ENCODE measurements around the gene LCE1D.

The LCE1D gene

DNA sequence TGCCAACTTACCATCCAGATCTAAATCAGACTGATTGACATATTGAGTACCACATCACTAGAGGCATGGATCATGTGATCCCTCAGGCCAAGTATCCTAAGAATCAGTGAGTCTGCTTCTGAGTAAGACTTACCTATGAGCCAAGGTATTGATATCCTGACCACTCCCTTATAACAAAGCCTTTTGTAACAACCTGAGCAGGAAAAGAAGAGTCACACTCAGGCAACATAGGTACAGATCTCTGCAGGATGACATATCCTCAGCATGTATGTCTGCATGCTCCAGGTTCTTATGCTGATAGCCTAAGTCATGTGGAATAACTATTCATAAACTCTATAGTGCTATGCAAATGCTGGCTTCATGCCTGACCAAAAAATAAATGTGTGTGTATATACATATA, 28.4 kb downstream of the LCE1D start:
- Histone ChIP-seq H3K14ac (ENCODE audit: low read length) (no peak overlapping the region), H3K79me1 (ENCODE audit: low read length) (no peaks in the 10 kb centered on the region), H4K8ac (ENCODE audit: low read depth, low read length) (no peak overlapping the region), H3K4me2 (ENCODE audit: low read length) (no peak overlapping the region), H3K27me3 (ENCODE audit: insufficient read depth, low read length) (no peaks in the 10 kb centered on the region), H4K91ac (ENCODE audit: low read depth, low read length) (no peak overlapping the region), H3K79me2 (ENCODE audit: control insufficient read depth, insufficient read depth, low read length, poor library complexity) (no peaks in the 10 kb centered on the region), H2BK5ac (ENCODE audit: low read depth, low read length, poor library complexity) (no peak overlapping the region), H4K12ac (ENCODE audit: low read depth, low read length) (no peak overlapping the region), H2BK12ac (ENCODE audit: low read length) (no peak overlapping the region), H3K23ac (ENCODE audit: low read length) (no peak overlapping the region), H3K36me3 (ENCODE audit: control insufficient read depth in 1 of 2, insufficient read depth in 2 of 2, low read length in 2 of 2) (no peaks in the 10 kb centered on the region), H2AFZ (ENCODE audit: insufficient read depth, low read length, poor library complexity) (no peak overlapping the region), H2AK5ac (ENCODE audit: low read length) (no peak overlapping the region), H3K9me3 (ENCODE audit: insufficient read depth, low read depth, low read length) (peaks cover 8% of the 10 kb centered on the region), H3K9ac (ENCODE audit: low read length) (no peak overlapping the region), H3K18ac (ENCODE audit: low read length) (no peak overlapping the region), H2BK120ac (ENCODE audit: insufficient read depth, low read length, poor library complexity) (no peak overlapping the region), H3K27ac (ENCODE audit: low read depth, low read length) (no peak overlapping the region), H3K4me3 (ENCODE audit: low read depth, low read length) (no peak overlapping the region), H3K4me1 (ENCODE audit: control insufficient read depth in 1 of 2, insufficient read depth in 2 of 2, low read length in 2 of 2) (no peaks in the 10 kb centered on the region), H3K4ac (ENCODE audit: low read depth, low read length) (no peak overlapping the region)
- no peak for DNase-seq

DNA sequence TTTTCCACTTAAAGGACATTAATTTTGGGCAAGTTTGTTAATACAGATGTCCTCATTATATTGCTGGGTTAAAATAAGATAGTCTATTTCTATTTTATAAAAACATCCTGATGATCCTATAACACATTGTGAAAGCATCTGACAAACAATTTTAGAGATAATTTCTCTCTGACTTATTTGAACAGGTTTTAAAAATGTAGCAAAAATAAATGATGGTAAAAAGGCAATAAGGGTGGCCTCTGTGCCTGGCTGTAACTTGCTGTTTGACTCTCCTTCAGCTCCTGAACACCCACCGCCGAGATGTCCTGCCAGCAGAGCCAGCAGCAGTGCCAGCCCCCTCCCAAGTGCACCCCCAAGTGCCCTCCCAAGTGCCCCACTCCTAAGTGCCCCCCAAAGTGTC, 30.7 kb downstream of the LCE1D start, which contains the start of gene LCE1A:
TSS of gene LCE1A (plus strand) at position 301 of the 400 bp plus-strand sequence. CDS start at position 301, 0 bp downstream.
- Histone ChIP-seq H4K91ac (ENCODE audit: low read depth, low read length) (no peak within 1 kb of the TSS), H3K18ac (ENCODE audit: low read length) (no peak within 1 kb of the TSS), H2BK5ac (ENCODE audit: low read depth, low read length, poor library complexity) (no peak within 1 kb of the TSS), H2BK12ac (ENCODE audit: low read length) (no peak within 1 kb of the TSS), H3K27ac (ENCODE audit: low read depth, low read length) (no peak within 1 kb of the TSS), H3K4me3 (ENCODE audit: low read depth, low read length) (no peak within 1 kb of the TSS), H3K36me3 (ENCODE audit: control insufficient read depth in 1 of 2, insufficient read depth in 2 of 2, low read length in 2 of 2) (no peaks in the 10 kb centered on the region), H4K8ac (ENCODE audit: low read depth, low read length) (no peak within 1 kb of the TSS), H3K23ac (ENCODE audit: low read length) (no peak within 1 kb of the TSS), H3K14ac (ENCODE audit: low read length) (no peak within 1 kb of the TSS), H3K4me2 (ENCODE audit: low read length) (no peak within 1 kb of the TSS), H2BK120ac (ENCODE audit: insufficient read depth, low read length, poor library complexity) (no peak within 1 kb of the TSS), H3K79me2 (ENCODE audit: control insufficient read depth, insufficient read depth, low read length, poor library complexity) (no peaks in the 10 kb centered on the region), H2AK5ac (ENCODE audit: low read length) (no peak within 1 kb of the TSS), H3K79me1 (ENCODE audit: low read length) (no peaks in the 10 kb centered on the region), H2AFZ (ENCODE audit: insufficient read depth, low read length, poor library complexity) (no peak within 1 kb of the TSS), H3K27me3 (ENCODE audit: insufficient read depth, low read length) (no peaks in the 10 kb centered on the region), H3K4ac (ENCODE audit: low read depth, low read length) (no peak within 1 kb of the TSS), H3K9me3 (ENCODE audit: insufficient read depth, low read depth, low read length) (peaks cover 10% of the 10 kb centered on the region), H3K9ac (ENCODE audit: low read length) (no peak within 1 kb of the TSS), H3K4me1 (ENCODE audit: control insufficient read depth in 1 of 2, insufficient read depth in 2 of 2, low read length in 2 of 2) (no peaks in the 10 kb centered on the region), H4K12ac (ENCODE audit: low read depth, low read length) (no peak within 1 kb of the TSS)
- no CpG with 5 or more reads among the region's 2 CpGs for WGBS (ENCODE audit: extremely low coverage, insufficient coverage, insufficient read length)
- DNase-seq = no peak

DNA sequence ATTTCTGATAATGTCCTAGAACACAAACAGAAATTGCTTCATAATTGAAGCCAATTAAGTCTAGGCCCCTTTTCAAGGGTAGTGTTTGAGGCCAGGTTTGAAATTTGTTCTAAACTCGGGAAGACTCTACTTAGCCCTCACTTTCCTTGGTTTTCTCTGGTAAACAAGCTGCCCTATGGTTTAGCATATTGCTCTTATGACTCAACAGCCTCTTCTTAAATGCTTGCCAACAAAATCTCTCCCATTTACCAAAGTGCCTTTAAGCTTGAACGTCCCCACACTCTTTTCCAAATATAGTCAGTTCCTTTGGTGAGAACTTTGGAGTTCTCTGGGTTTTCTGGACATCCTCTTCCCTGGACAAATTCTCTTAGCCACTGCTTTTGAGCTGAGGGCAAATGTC, 40.3 kb downstream of the LCE1D start:
- H4K91ac ChIP-seq (ENCODE audit: low read depth, low read length) = no peak overlapping the region
- no peak overlapping the region for H4K12ac ChIP-seq (ENCODE audit: low read depth, low read length)
- no peaks in the 10 kb centered on the region for H3K79me1 ChIP-seq (ENCODE audit: low read length)
- no peak overlapping the region for H2AK5ac ChIP-seq (ENCODE audit: low read length)
- H4K8ac ChIP-seq (ENCODE audit: low read depth, low read length) = no peak overlapping the region
- H3K4me3 ChIP-seq (ENCODE audit: low read depth, low read length) = no peak overlapping the region
- H3K18ac ChIP-seq (ENCODE audit: low read length) = no peak overlapping the region
- H3K36me3 ChIP-seq (ENCODE audit: control insufficient read depth in 1 of 2, insufficient read depth in 2 of 2, low read length in 2 of 2) = no peaks in the 10 kb centered on the region
- no peak overlapping the region for H2AFZ ChIP-seq (ENCODE audit: insufficient read depth, low read length, poor library complexity)
- no peak for DNase-seq
- no peak overlapping the region for H2BK5ac ChIP-seq (ENCODE audit: low read depth, low read length, poor library complexity)
- H3K4me1 ChIP-seq (ENCODE audit: control insufficient read depth in 1 of 2, insufficient read depth in 2 of 2, low read length in 2 of 2) = no peaks in the 10 kb centered on the region
- no peak overlapping the region for H2BK120ac ChIP-seq (ENCODE audit: insufficient read depth, low read length, poor library complexity)
- no peaks in the 10 kb centered on the region for H3K9me3 ChIP-seq (ENCODE audit: insufficient read depth, low read depth, low read length)
- no peak overlapping the region for H3K14ac ChIP-seq (ENCODE audit: low read length)
- H3K23ac ChIP-seq (ENCODE audit: low read length) = no peak overlapping the region
- H3K4me2 ChIP-seq (ENCODE audit: low read length) = no peak overlapping the region
- H3K27ac ChIP-seq (ENCODE audit: low read depth, low read length) = no peak overlapping the region
- no CpG with 5 or more reads among the region's 2 CpGs for WGBS (ENCODE audit: extremely low coverage, insufficient coverage, insufficient read length)
- H3K4ac ChIP-seq (ENCODE audit: low read depth, low read length) = no peak overlapping the region
- H3K9ac ChIP-seq (ENCODE audit: low read length) = no peak overlapping the region
- H3K27me3 ChIP-seq (ENCODE audit: insufficient read depth, low read length) = no peaks in the 10 kb centered on the region
- H3K79me2 ChIP-seq (ENCODE audit: control insufficient read depth, insufficient read depth, low read length, poor library complexity) = no peaks in the 10 kb centered on the region
- no peak overlapping the region for H2BK12ac ChIP-seq (ENCODE audit: low read length)

DNA sequence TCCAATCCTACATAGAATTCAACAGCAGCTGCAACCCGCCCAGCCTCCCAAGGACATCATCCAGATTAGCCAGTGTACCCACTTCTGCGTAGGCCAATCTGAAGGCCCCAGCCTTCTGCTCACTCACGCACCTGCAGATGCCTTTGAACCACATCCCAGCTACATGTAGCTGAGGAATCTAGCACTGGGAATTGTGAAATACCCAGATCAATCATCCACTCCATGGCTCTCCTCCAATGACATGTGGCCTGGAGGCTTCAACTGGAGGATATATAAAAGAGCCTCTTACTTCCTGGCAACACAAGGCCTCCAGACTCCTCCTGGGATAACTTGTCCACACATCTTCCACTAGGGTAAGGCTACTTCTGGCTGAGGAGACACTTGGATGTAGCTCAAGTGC, 46.0 kb downstream of the LCE1D start, which contains the start of gene LCE6A:
TSS of gene LCE6A (plus strand) at position 301 of the 400 bp plus-strand sequence. CDS start 665 bp downstream, outside the sequence.
- no peak within 1 kb of the TSS for H4K8ac ChIP-seq (ENCODE audit: low read depth, low read length)
- H3K4me1 ChIP-seq (ENCODE audit: control insufficient read depth in 1 of 2, insufficient read depth in 2 of 2, low read length in 2 of 2) = no peaks in the 10 kb centered on the region
- no peaks in the 10 kb centered on the region for H3K79me1 ChIP-seq (ENCODE audit: low read length)
- H3K9me3 ChIP-seq (ENCODE audit: insufficient read depth, low read depth, low read length) = peaks cover 11% of the 10 kb centered on the region
- no peak within 1 kb of the TSS for H3K9ac ChIP-seq (ENCODE audit: low read length)
- H2AK5ac ChIP-seq (ENCODE audit: low read length) = no peak within 1 kb of the TSS
- H3K4ac ChIP-seq (ENCODE audit: low read depth, low read length) = no peak within 1 kb of the TSS
- no peak within 1 kb of the TSS for H2BK5ac ChIP-seq (ENCODE audit: low read depth, low read length, poor library complexity)
- no peaks in the 10 kb centered on the region for H3K27me3 ChIP-seq (ENCODE audit: insufficient read depth, low read length)
- no peak within 1 kb of the TSS for H3K4me2 ChIP-seq (ENCODE audit: low read length)
- H3K79me2 ChIP-seq (ENCODE audit: control insufficient read depth, insufficient read depth, low read length, poor library complexity) = no peaks in the 10 kb centered on the region
- WGBS (ENCODE audit: extremely low coverage, insufficient coverage, insufficient read length) = no CpG with 5 or more reads among the region's 3 CpGs
- H2BK120ac ChIP-seq (ENCODE audit: insufficient read depth, low read length, poor library complexity) = no peak within 1 kb of the TSS
- H4K91ac ChIP-seq (ENCODE audit: low read depth, low read length) = no peak within 1 kb of the TSS
- H2AFZ ChIP-seq (ENCODE audit: insufficient read depth, low read length, poor library complexity) = no peak within 1 kb of the TSS
- H2BK12ac ChIP-seq (ENCODE audit: low read length) = no peak within 1 kb of the TSS
- no peak for DNase-seq
- no peak within 1 kb of the TSS for H4K12ac ChIP-seq (ENCODE audit: low read depth, low read length)
- H3K36me3 ChIP-seq (ENCODE audit: control insufficient read depth in 1 of 2, insufficient read depth in 2 of 2, low read length in 2 of 2) = no peaks in the 10 kb centered on the region
- H3K4me3 ChIP-seq (ENCODE audit: low read depth, low read length) = no peak within 1 kb of the TSS
- no peak within 1 kb of the TSS for H3K23ac ChIP-seq (ENCODE audit: low read length)
- H3K14ac ChIP-seq (ENCODE audit: low read length) = no peak within 1 kb of the TSS
- H3K27ac ChIP-seq (ENCODE audit: low read depth, low read length) = no peak within 1 kb of the TSS
- H3K18ac ChIP-seq (ENCODE audit: low read length) = no peak within 1 kb of the TSS

Data from trophoblast cell (in vitro differentiated cells and primary cell).